H9 (cell line): ENCODE results near the gene DGCR8. TPM values are rescaled to one million over a fixed set of nuclear protein-coding genes. Genes with fewer than 3 reads are reported as not detected.
A peak's percentile ranks its signal among the peaks of the same experiment; 100 is the strongest.

Experiments used
- DNase-seq: peaks from one replicate; pipeline ENCODE4 v3.0.0-alpha.2; 2017
- H2AFZ ChIP-seq: one replicate; pipeline ENCODE4 v1.6.1; 2013; ENCODE audit warnings: mild to moderate bottlenecking, low read length, control low read depth, moderate library complexity
- H2AK5ac ChIP-seq: 2 replicates; pipeline ENCODE4 v1.6.1; 2013; ENCODE audit warnings: low read length, control low read depth, mixed read lengths; ENCODE audit not compliant: insufficient read length
- H2BK120ac ChIP-seq: one replicate; pipeline ENCODE4 v1.6.1; 2013; ENCODE audit warnings: low read depth, mild to moderate bottlenecking, low read length, control low read depth, inconsistent platforms; ENCODE audit not compliant: poor library complexity, severe bottlenecking
- H2BK12ac ChIP-seq: 2 replicates; pipeline ENCODE4 v1.6.1; 2013; ENCODE audit warnings: low read length, control low read depth, mixed read lengths, low read depth; ENCODE audit not compliant: insufficient read length
- H2BK15ac ChIP-seq: 2 replicates; pipeline ENCODE4 v1.6.1; 2013; ENCODE audit warnings: low read depth, low read length, control low read depth
- H2BK20ac ChIP-seq: one replicate; pipeline ENCODE4 v1.6.1; 2013; ENCODE audit warnings: low read depth, mild to moderate bottlenecking, low read length, control low read depth, inconsistent platforms; ENCODE audit not compliant: poor library complexity, severe bottlenecking
- H2BK5ac ChIP-seq: 2 replicates; pipeline ENCODE4 v1.6.1; 2013; ENCODE audit warnings: low read length, control low read depth, mixed read lengths; ENCODE audit not compliant: insufficient read length
- H3K14ac ChIP-seq: 2 replicates; pipeline ENCODE4 v1.6.1; 2013; ENCODE audit warnings: low read length, control low read depth; ENCODE audit not compliant: insufficient read depth
- H3K18ac ChIP-seq: 2 replicates; pipeline ENCODE4 v1.6.1; 2013; ENCODE audit warnings: low read depth, mild to moderate bottlenecking, mixed read lengths, low read length, control low read depth; ENCODE audit not compliant: insufficient read length
- H3K23ac ChIP-seq: 2 replicates; pipeline ENCODE4 v1.6.1; 2013; ENCODE audit warnings: low read length, control low read depth, mixed read lengths, low read depth; ENCODE audit not compliant: insufficient read length
- H3K23me2 ChIP-seq: 2 replicates; pipeline ENCODE4 v1.6.1; 2013; ENCODE audit warnings: low read depth, mild to moderate bottlenecking, mixed read lengths, low read length, control low read depth; ENCODE audit not compliant: insufficient read length, poor library complexity, severe bottlenecking
- H3K27ac ChIP-seq: 2 replicates; pipeline ENCODE4 v1.5.1; 2013; ENCODE audit warnings: low read length, control low read depth, mixed read lengths, low read depth; ENCODE audit not compliant: insufficient read length
- H3K27me3 ChIP-seq: 2 replicates; pipeline ENCODE4 v1.6.1; 2013; ENCODE audit warnings: low read length, control low read depth, inconsistent platforms; ENCODE audit not compliant: insufficient read depth
- H3K4ac ChIP-seq: 2 replicates; pipeline ENCODE4 v1.6.1; 2013; ENCODE audit warnings: low read depth, mild to moderate bottlenecking, control low read depth, inconsistent platforms, low read length, moderate library complexity
- H3K4me1 ChIP-seq: 2 replicates; pipeline ENCODE4 v1.6.1; 2013; ENCODE audit warnings: low read length, control low read depth, inconsistent platforms; ENCODE audit not compliant: insufficient read depth
- H3K4me2 ChIP-seq: 2 replicates; pipeline ENCODE4 v1.6.1; 2013; ENCODE audit warnings: low read length, control low read depth, mixed read lengths; ENCODE audit not compliant: insufficient read length, insufficient read depth
- H3K56ac ChIP-seq: 2 replicates; pipeline ENCODE4 v1.6.1; 2013; ENCODE audit warnings: low read depth, mild to moderate bottlenecking, mixed read lengths, low read length, control low read depth; ENCODE audit not compliant: insufficient read length
- H3K79me1 ChIP-seq: 2 replicates; pipeline ENCODE4 v1.6.1; 2013; ENCODE audit warnings: low read depth, mild to moderate bottlenecking, moderate library complexity, low read length, control low read depth, inconsistent platforms; ENCODE audit not compliant: insufficient read depth, poor library complexity, severe bottlenecking
- H3K79me2 ChIP-seq: 2 replicates; pipeline ENCODE4 v1.6.1; 2013; ENCODE audit warnings: low read length, control low read depth, inconsistent platforms; ENCODE audit not compliant: insufficient read depth
- H3K9ac ChIP-seq: 2 replicates; pipeline ENCODE4 v1.6.1; 2013; ENCODE audit warnings: low read length, control low read depth, mixed read lengths; ENCODE audit not compliant: insufficient read length; ENCODE audit errors: extremely low read depth
- H3K9me3 ChIP-seq: one replicate; pipeline ENCODE4 v1.6.1; 2013; ENCODE audit warnings: low read depth, low read length, inconsistent platforms; ENCODE audit not compliant: control insufficient read depth
- H3T11ph ChIP-seq: one replicate; pipeline ENCODE4 v1.6.1; 2013; ENCODE audit warnings: mild to moderate bottlenecking, low read length, control low read depth, inconsistent platforms
- H4K20me1 ChIP-seq: one replicate; pipeline ENCODE4 v1.6.1; 2013; ENCODE audit not compliant: control insufficient read depth, insufficient read length, insufficient read depth
- H4K5ac ChIP-seq: 2 replicates; pipeline ENCODE4 v1.6.1; 2013; ENCODE audit warnings: low read depth, mild to moderate bottlenecking, mixed read lengths, low read length, control low read depth; ENCODE audit not compliant: insufficient read length
- H4K8ac ChIP-seq: replicated peaks from 2 replicates; pipeline ENCODE4 v1.6.1; 2013; ENCODE audit warnings: low read length, control low read depth, mixed read lengths, low read depth; ENCODE audit not compliant: insufficient read length
- H4K91ac ChIP-seq: 2 replicates; pipeline ENCODE4 v1.6.1; 2013; ENCODE audit warnings: low read depth, mild to moderate bottlenecking, moderate library complexity, mixed read lengths, low read length, control low read depth; ENCODE audit not compliant: insufficient read length
- H3K27ac Mint-ChIP-seq, 3 experiments: 2 replicates in 2 of 3; 3 replicates in 1 of 3; pipeline ENCODE4 v1.8.0; 2020 to 2021; ENCODE audit warnings: mixed read lengths in 3 of 3, mild to moderate bottlenecking in 1 of 3, moderate library complexity in 1 of 3
- H3K27me3 Mint-ChIP-seq: 2 replicates; pipeline ENCODE4 v1.8.0; 2021; ENCODE audit warnings: low read depth, mild to moderate bottlenecking, moderate library complexity, mixed read lengths
- H3K36me3 Mint-ChIP-seq, 3 experiments: 2 replicates in 2 of 3; 3 replicates in 1 of 3; pipeline ENCODE4 v1.8.0; 2020 to 2021; ENCODE audit warnings: low read depth in 3 of 3, mixed read lengths in 3 of 3; ENCODE audit not compliant: insufficient read depth in 1 of 3
- H3K4me1 Mint-ChIP-seq, 2 experiments: 2 replicates each; pipeline ENCODE4 v1.8.0; 2020; ENCODE audit warnings: mixed read lengths in 2 of 2
- H3K4me3 Mint-ChIP-seq, 2 experiments: 2 replicates in 1 of 2; 3 replicates in 1 of 2; pipeline ENCODE4 v1.8.0; 2020 to 2021; ENCODE audit warnings: mild to moderate bottlenecking in 2 of 2, mixed read lengths in 2 of 2, moderate library complexity in 1 of 2
- H3K9me3 Mint-ChIP-seq, 2 experiments: 2 replicates in 1 of 2; 3 replicates in 1 of 2; pipeline ENCODE4 v1.8.0; 2020; ENCODE audit warnings: mild to moderate bottlenecking in 2 of 2, mixed read lengths in 2 of 2, moderate library complexity in 1 of 2
- CTCF ChIP-seq: fragments of 200-600 bp; sonication (generic); conservative IDR thresholded peaks from 3 replicates; pipeline ENCODE4 v1.8.0; 2021; ENCODE audit warnings: antibody characterized with exemption, mild to moderate bottlenecking
- WGBS: extraction: QIAGEN DNeasy Blood & Tissue Kit; methylation state at CpG from one replicate; pipeline ENCODE4 v1.1.7; 2013; ENCODE audit warnings: missing lambda C conversion rate, low lambda C conversion rate, mixed read lengths; ENCODE audit not compliant: insufficient read length; ENCODE audit errors: extremely low coverage; 5-methylcytosine and 5-hydroxymethylcytosine counted together
- total RNA-seq: library from RNA; stranded (reverse); gene quantifications from 2 replicates; pipeline ENCODE4 v1.2.1, GENCODE V29; 2021

DGCR8 gene
- total RNA-seq, 1 experiment from 2014 or later, result 74.5 TPM

GRCh38 chr22:20137671-20138416, 57.8 kb downstream of the DGCR8 start:
- no peak overlapping the region for H2BK12ac ChIP-seq
- H3K23ac ChIP-seq, result no peak overlapping the region
- no peak overlapping the region for H3K27ac ChIP-seq
- TF ChIP-seq CTCF, result no peak
- no peak overlapping the region for H2AFZ ChIP-seq
- H3K23me2 ChIP-seq, result no peaks in the 10 kb centered on the region
- H3K18ac ChIP-seq, result no peak overlapping the region
- no peak overlapping the region for H3K4me3 Mint-ChIP-seq
- H3K4ac ChIP-seq, result no peak overlapping the region
- WGBS, result no CpG with 5 or more reads among the region's 26 CpGs
- H3K9me3 Mint-ChIP-seq, result no peaks in the 10 kb centered on the region
- H4K5ac ChIP-seq, result no peak overlapping the region
- H2BK15ac ChIP-seq, result no peak overlapping the region
- no peak overlapping the region for H2BK120ac ChIP-seq
- H4K8ac ChIP-seq, result no peak overlapping the region
- H3K27me3 Mint-ChIP-seq, result no peaks in the 10 kb centered on the region
- no peaks in the 10 kb centered on the region for H3K27me3 ChIP-seq
- peaks cover 3% of the 10 kb centered on the region for H4K20me1 ChIP-seq
- H3T11ph ChIP-seq, result no peak overlapping the region
- H3K9me3 ChIP-seq, result no peaks in the 10 kb centered on the region
- no peaks in the 10 kb centered on the region; the same call in 1 of the 2 replicates for H3K79me2 ChIP-seq
- no peaks in the 10 kb centered on the region; a peak in 2 of 7 replicates for H3K36me3 Mint-ChIP-seq
- H2AK5ac ChIP-seq, result no peak overlapping the region
- H3K4me1 ChIP-seq, result no peaks in the 10 kb centered on the region
- H4K91ac ChIP-seq, result no peak overlapping the region
- no peak overlapping the region for H2BK20ac ChIP-seq
- no peak overlapping the region for H3K14ac ChIP-seq
- no peak overlapping the region for H3K9ac ChIP-seq
- peaks cover 2% of the 10 kb centered on the region in 2 experiments; a peak in 1 of 4 replicates for H3K4me1 Mint-ChIP-seq
- no peak overlapping the region for H3K4me2 ChIP-seq
- no peak overlapping the region for H2BK5ac ChIP-seq
- H3K56ac ChIP-seq, result no peak overlapping the region
- H3K27ac Mint-ChIP-seq, result peak overlapping the region in 1 of 3 experiments; percentile 18; a peak in 1 of 7 replicates
- no peaks in the 10 kb centered on the region for H3K79me1 ChIP-seq
- no peak for DNase-seq
